DMS53 treated with DMSO at 0.1 percent for 48 hours (cell line): ENCODE results near the gene FAM83G.

Source experiments
- DNase-seq: peaks from one replicate; lab custom pipeline; 2025; ENCODE audit not compliant: unreplicated experiment; lab: John Stamatoyannopoulos, UW

Gene FAM83G

GRCh38 chr17:19010729-19011505 is 6.4 kb upstream of the FAM83G start:
- DNase-seq, result no peak

GRCh38 chr17:19009970-19010369 is 5.4 kb upstream of the FAM83G start:
- DNase-seq, result no peak

GRCh38 chr17:19006698-19007097 is 2.1 kb upstream of the FAM83G start:
- no peak for DNase-seq

- DNase-seq, result no peak
These were observed 1.3 kb upstream of the FAM83G start for GRCh38 chr17:19005789-19006430.

DNA sequence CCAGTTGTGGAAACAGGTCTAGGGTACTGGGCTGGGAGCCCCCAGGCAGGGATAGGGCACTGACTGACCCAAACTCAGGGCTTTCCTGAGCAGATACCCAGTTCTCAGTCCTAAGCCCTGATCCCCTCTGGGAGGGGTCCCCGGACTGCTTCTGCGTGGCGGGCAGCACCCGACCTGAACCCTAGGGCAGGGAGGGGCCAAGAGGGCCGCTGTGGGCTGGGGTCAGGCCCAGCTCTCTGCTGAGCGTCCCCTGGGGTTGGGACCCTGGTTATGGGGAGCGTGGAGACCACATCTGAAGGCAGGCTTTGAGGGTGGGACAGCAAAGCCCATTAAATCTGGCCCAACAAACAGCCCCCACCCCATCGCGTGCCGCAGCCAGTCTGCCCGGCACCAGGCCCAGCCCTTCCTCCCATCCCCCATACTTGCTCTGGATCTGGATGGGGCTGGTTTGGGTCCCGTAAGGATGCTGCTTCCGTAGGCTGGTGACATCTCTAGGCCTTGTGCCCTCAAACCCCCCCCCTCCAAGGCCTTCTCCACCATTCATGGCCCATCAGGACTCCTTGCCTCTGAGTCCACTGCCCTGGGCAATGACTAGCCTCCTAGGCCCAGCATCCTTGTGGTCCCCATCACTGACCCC is 691 bp upstream of the FAM83G start:
- no peak for DNase-seq

- peak; percentile 3 for DNase-seq
These were observed 782 bp downstream of the FAM83G start for GRCh38 chr17:19003543-19004420.

DNA sequence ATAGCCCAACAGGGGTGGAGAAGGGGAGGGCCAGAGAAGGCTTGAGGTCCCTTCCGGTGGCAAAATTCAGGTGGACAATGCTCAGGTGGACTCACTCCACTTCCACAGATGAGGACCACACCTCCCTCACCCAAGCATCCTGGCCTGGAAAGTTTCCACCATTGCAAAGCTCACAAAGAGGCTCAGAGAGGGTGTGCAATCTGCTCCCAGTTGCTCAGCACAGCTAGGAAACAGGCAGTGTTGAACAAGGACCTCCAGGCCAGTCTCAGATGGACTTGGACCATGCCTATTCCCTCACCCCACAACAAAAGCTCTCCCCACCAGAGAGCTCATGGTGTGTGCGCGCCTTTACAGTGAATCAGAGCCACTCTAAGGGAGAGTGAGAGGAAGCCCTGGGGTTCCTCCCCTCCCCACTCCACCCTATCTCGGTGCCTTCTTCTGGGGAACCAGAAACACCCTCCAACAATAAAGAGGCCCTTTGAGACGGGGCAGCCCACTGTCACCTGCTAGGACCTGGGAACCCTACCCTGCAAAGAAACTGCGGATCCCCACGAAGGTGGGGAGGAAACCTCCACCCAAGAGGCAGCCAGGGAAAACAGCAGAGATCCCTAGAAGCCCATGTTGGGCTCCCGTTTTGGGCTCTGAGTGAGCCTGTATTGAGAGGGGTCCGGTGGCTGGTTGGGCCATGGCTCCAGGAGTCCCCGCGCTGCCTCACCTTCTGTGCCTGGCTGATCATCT is 1.6 kb downstream of the FAM83G start:
- DNase-seq, result no peak

- no peak for DNase-seq
These were observed 2.5 kb downstream of the FAM83G start for GRCh38 chr17:19001907-19002590.

DNA sequence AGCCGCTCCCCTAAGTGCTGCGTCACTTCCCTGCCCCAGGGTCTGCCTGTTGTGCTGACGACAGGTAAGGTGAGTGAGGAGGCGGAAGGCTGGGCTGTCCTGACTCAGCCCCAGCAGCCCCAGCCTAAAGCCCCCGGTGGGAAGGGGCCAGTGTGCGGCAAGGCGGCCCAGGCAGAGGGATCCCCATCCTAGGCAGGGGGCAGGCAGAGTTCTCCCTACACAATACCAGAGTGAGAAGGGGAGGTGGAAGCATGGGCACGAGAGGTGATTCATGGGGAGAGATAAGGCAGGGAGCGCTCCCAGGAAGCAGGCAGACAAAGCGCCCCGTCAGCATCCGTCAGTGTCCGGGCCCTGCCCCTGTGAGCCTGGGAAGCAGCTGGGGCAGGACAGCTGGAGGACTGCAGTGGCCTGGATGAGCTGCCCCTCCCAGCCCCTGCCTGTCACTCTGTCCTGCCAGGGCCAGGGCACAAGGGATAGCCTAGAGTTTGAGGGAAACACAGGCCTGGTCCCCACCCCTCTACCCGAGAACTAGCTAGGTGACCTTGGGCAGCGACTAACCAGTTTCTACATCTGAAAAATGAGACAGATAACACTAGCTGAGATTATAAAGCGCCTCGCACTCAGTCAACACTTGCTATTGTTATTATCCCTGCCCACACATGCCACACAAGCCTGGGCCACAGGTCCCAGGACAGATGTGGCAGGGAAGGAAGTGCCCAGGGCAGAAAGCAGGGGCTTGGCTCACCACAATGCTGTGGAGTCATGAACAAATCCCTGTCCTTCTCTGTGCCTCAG is 3.8 kb downstream of the FAM83G start:
- DNase-seq, result no peak

- DNase-seq, result no peak
These were observed 4.7 kb downstream of the FAM83G start for GRCh38 chr17:18999911-19000310.

- DNase-seq, result no peak
These were observed 5.2 kb downstream of the FAM83G start for GRCh38 chr17:18999394-18999793.

DNA sequence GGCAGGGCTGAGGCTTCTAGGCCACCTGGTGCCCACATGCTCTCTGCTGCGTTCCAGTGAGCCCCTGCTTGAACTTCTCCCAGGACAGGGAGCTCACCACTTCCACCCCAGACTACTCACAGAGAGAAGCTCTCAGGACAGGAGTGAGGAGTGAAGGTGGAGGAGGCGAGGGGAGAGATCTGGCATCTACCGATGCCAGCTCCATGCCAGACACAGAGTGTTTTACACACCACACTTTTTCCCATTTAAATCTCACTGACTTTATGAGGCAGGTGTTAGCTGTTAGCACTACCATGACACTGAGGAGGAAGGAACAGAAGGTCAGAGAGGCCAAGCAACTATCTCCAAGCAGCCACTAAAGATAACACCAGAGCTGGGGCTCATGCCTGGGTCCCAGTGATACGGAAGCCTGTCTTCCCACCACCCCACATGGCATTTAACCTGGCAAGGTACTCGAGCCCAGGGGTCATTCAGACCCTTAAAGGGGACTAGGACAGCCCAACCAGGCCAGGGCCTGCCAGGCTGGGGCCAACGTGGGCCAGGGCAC is 6.8 kb downstream of the FAM83G start:
- no peak for DNase-seq

DNA sequence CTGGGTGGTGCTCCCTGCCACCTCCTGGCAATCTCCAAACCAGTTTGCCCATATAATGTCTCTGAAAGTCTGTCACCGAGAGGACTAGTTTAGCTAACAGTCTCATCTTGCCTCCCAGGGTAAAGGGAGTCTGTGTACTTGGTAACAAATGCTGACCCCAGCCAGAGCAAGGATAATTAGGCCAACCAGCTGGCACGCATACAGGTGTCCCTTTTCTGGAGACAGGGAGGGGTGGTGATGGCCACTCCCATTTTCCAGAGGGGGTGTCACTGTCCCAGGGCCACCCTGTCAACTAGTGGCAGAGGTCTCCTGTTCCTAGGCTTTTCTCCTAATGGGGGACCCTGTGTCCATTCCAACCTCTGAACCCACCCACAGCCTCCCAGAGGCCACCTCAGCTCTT is 8.1 kb downstream of the FAM83G start:
- DNase-seq, result no peak

DNA sequence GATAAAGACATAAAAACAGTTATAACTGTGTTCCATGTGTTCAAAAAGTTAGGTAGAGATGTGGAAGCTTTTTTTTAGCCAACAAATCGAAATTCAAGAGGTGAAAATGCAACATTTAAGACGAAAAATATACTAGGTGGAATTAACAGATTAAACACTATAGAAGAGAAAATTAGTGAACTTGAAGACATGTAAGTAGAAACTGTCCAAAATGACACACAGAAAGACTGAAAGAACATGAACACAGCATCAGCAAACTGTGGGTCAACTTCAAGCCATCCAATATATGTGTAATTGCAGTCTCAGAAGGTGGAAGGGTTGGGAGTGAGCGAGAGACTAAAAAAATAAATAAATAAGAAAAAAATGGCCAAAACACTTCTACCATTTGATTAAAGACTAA is 9.3 kb downstream of the FAM83G start:
- no peak for DNase-seq

- DNase-seq, result no peak
These were observed 9.9 kb downstream of the FAM83G start for GRCh38 chr17:18994631-18995030.

DNA sequence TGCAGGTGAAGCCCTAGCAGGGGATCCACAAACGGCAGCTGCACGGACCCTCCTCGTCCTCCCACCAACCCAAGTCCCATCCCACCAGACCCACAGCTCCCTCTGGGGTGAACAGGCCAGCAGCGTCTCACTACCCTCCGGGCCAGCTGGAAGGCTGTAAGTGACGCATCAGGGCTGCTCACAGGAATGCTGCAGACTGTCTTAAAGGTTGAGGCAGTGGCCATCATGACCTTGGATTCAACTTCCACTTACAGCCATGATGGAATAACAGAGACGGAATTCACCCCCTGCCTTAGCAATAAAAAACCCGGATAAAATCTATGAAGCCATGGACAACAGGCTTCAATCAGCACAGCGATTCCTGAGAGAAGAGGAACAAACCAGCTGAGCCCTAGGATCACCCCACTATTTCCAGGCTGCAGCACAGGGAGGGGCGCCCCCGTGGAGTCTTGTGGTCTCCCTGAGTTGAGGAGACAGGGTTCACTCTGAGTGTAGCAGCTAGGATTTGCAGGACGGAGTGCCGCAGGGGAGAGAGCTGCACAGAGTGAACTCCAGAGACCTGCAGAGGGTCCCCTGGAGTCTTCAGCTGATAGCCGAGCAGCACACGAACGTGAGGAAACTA is 10.5 kb downstream of the FAM83G start:
- no peak for DNase-seq

- DNase-seq, result no peak
These were observed 12.0 kb downstream of the FAM83G start for GRCh38 chr17:18992454-18993130.
